Hepatocyte (in vitro differentiated cells): ENCODE measurements around the gene ADCY9.

Experiments
- CTCF ChIP-seq: fragments of 200-600 bp; sonication (generic); IDR thresholded peaks from 2 replicates; pipeline ENCODE4 v1.5.1; 2016; ENCODE audit warnings: antibody characterized with exemption, mild to moderate bottlenecking; ENCODE audit not compliant: poor library complexity
- EZH2 ChIP-seq: fragments of 200-600 bp; sonication (generic); IDR thresholded peaks from 2 replicates; pipeline ENCODE4 v1.6.1; 2016; ENCODE audit warnings: antibody characterized with exemption, mild to moderate bottlenecking, borderline replicate concordance
- EZH2phosphoT487 ChIP-seq: fragments of 200-600 bp; sonication (generic); IDR thresholded peaks from one replicate; pipeline ENCODE4 v1.6.1; 2018; ENCODE audit warnings: antibody characterized with exemption, mild to moderate bottlenecking, low read depth, moderate library complexity; ENCODE audit not compliant: unreplicated experiment, severe bottlenecking

DNA sequence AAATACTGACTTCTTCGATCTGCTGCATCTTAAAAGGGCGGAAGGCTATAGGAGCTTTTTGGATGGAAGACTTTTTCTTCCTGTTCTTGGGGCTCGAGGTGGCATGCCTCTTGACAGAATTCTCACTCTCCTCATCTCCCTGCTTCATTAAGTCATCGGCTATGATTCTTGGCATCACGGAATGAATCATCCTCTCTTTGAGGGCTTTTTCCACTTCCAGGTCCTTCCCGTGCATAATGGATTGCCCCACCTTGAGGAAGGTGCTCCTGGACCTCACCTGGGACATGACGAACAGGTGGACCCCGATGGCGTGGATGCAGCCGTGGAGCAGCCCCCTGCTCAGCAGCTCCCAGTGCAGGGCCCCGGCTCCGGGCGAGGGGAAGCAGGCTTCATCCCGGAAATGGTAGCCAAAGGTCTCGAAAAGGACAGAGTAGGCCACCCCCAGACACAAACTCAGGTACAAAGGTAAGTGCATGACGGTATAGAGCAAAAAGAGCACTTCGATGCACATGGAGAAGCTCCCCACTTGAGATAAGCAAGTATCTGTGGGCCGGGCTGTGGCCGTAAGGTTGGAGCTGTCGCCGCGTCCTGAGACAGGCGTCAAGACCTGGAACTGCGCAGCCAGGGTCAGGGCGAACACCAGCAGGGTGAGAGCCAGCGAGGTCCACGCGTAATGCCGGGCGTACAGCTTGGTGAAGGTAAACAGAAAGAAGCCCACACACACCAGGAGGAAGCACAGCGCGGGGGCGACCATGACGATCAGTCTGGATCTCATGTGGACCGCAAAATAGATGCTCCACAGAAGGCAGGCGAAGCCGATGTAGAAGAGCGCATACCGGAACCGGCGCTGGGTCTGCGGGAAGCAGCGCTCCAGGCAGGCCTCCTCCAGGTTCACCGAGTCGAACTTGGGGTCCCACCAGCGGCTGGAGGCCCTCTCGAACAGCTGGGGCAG, 1.7 kb downstream of the ADCY9 start:
- no peak for TF ChIP-seq EZH2phosphoT487
- TF ChIP-seq CTCF: no peak
- no peak for TF ChIP-seq EZH2
